HG03571 (cell line): ENCODE data around the gene CXorf51A.
"Not testable (repeated sequence)": the region's sequence is repeated elsewhere in the genome, so short reads cannot be mapped to it uniquely, and the experiment has no call there.

Experiments used
- ATAC-seq: cut with Tn5 transposase; IDR thresholded peaks from one replicate; pipeline ENCODE4 v1.9.1; 2021; ENCODE audit not compliant: unreplicated experiment

Gene CXorf51A

DNA sequence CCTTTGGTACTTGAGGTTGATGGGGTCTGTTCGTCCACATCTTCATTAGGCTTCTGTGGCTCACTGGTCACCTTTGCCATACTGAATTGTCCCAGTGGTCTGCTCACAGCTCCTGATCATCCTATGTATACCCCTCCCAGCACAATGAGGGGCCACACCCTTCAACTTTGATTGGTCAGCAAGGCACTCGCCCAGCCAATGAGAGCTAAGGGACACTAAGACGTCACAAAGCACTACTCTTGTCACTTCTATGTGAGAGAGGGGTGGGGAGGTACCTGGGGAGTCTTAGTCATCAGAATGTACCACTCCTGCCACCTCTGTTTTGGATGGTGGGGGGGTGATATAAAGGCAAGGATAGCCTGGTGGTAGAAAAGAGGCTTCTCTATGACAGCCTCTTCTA is at the start of gene CXorf51A:
TSS of gene CXorf51A (minus strand) at position 101 of the 400 bp plus-strand sequence. CDS start at position 80, 21 bp downstream.
- not testable (repeated sequence) for ATAC-seq

DNA sequence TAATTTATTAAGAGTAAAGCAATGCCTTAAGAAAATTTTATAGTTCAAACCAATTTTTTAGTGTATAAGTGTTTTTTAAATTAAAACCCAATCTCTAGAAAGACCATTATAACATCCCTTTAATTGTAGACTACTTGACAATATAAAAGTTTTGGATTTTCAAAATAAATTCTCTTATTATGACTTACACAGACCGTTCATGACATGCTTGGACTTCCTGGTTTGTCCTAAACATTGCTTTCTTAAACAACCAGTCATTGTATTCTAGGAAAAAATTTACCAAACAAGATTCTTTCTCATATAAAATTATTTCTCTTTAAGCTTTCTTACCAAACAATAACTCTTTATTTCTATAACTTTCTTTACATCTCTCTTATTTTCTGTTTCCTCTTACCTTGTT is 49.0 kb upstream of the CXorf51A start:
- no peak for ATAC-seq

DNA sequence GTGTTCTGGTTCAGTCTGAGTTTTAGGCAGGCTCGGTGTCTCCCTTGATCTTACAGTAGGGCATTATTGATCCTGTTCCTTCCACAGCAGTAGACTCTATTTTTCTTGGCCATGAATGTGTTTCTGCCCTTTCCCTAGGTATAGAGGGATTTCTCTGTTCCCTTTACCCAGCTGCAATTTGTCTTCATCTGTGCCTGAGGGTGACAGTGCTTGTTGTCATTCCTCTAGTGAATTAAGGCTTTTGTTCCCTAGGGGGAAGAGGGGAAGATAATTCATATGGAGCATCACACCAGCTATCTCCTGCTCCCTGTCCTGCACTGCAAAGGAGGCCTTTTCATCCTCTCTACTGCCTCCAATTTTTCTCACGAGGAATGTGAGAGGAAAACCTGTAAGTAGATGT is 39.7 kb upstream of the CXorf51A start:
- no peak for ATAC-seq

DNA sequence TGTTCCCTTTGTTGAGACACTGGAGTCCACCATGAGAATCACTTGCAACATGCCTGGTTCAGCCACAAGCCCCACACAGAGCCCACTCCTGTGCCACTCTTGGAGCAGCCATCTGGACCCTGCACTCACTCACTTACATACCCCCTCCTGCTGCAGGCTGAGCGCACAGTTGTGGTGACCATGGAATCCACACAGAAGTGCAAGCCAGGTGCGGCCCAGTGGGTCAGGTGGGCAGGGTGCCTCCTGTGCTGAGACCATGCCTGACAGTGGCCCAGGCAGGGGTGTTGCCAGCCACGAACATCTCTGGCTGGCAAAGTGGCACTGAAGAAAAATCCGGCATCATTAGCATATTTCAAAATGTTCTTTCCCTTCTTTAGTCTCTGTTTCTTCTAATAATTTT is 17.4 kb upstream of the CXorf51A start:
- no peak for ATAC-seq

DNA sequence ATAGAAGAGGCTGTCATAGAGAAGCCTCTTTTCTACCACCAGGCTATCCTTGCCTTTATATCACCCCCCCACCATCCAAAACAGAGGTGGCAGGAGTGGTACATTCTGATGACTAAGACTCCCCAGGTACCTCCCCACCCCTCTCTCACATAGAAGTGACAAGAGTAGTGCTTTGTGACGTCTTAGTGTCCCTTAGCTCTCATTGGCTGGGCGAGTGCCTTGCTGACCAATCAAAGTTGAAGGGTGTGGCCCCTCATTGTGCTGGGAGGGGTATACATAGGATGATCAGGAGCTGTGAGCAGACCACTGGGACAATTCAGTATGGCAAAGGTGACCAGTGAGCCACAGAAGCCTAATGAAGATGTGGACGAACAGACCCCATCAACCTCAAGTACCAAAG is 5.1 kb downstream of the CXorf51A start, which contains the start of gene CXorf51B:
TSS of gene CXorf51B (plus strand) at position 301 of the 400 bp plus-strand sequence. CDS start at position 322, 21 bp downstream.
- ATAC-seq = not testable (repeated sequence)
